Stimulated activated CD4-positive, alpha-beta T cell treated with anti-CD3 and anti-CD28 coated beads, TNF-alpha, amount 100 ng/mL, for 24 hours (primary cell): Measurements from ENCODE around the gene BOC.

ENCODE experiments used
- DNase-seq, 3 experiments: peaks; one replicate each; pipeline ENCODE4 v3.0.0-alpha.2; 2020; ENCODE audit warnings: low read depth in 3 of 3

Gene BOC

DNA sequence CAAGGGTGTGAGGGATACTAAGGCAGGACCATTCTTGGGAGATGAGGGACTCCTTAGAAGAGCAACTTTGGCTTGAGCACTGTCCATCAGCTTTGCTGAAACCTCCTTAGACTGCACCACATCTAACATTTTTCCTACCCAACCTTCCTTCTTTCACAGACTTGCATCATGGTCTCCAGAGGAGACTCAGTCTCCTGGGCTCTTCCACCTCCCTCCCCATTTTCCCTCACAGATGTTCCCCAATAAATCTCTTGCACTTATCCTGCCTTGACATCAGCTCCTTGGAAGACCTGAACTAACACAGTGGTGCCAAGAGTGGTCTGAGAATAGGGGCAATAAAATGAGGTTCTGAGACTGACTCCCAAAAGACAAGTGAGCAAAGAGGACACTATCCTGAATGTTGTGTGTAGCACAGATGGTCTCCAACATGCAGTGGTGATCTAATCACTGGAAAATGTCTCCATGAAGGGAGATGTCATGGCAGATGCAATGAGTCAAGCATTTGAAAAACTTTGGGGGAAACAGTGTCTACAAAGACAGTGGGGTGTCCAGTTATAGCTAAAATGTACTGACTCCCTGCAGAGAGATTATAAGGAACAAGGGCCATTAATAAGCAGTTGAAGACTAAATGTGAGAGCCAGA, 26.0 kb upstream of the BOC start:
- DNase-seq, result no peak

DNA sequence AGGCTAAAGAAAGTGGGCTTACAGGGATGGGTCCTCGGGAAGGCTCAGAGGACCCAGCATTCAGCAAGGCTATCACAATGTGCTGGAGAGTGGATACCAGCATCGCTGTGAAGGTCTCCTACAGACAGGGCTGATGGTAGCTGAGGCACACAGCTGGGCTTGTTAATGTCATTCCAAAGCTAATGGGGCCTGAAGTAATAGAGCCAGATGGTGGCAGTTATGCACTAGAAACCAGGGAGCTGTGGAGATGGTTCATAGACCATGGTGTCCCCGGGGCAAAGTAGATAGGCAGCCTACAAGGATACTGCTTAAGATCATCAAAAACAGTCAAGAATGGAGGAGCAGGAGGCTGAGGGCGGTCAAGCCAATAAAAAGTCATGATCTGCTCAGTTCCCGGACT, 24.8 kb upstream of the BOC start:
- no peak for DNase-seq

- no peak for DNase-seq
These were observed 18.1 kb upstream of the BOC start for GRCh38 chr3:113193288-113193687.

GRCh38 chr3:113193719-113194118, 17.6 kb upstream of the BOC start:
- DNase-seq, result no peak

- DNase-seq, result no peak
These were observed 16.4 kb upstream of the BOC start for GRCh38 chr3:113194823-113195401.

- no peak for DNase-seq
These were observed 11.0 kb upstream of the BOC start for GRCh38 chr3:113200351-113200750.

DNA sequence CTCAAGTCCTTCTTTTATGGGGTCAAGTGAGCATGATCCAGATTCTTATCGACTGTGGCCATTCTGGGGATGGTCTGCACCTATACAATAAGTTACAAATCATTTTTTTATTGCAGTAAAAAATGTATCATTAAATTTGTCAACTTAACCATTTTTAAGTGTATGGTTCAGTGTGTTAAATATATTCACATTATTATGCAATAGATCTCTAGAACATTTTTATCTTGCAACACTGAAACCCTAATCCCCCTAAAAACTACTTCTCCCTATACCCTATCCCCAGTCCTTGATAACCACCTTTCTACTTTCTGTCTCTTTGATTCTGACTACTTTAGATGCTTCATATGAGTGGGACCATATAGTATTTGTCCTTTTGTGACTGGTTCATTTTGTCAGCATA, 10.4 kb upstream of the BOC start:
- DNase-seq, result no peak

GRCh38 chr3:113204371-113204770, 7.0 kb upstream of the BOC start:
- DNase-seq, result no peak

DNA sequence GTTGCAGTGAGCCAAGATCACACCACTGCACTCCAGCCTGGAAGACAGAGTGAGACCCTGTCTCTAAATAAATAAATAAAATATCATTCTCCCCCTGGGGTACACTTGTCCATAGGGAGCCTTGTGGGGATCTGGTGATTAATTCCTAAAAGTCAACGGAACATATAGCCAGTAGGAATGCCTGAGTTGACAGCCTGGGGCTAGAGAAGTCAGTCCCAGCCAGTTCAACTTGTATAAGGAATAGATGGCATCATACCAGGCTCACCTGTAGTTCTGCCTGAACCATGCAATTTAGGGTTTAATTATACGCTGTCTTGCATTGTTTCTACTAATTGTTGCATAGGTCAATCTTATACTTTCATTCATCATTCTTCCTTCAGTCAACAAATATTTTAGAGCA, 5.9 kb upstream of the BOC start:
- no peak for DNase-seq

GRCh38 chr3:113210604-113211329, 590 bp upstream of the BOC start:
- no peak for DNase-seq

GRCh38 chr3:113212150-113212843, 940 bp downstream of the BOC start:
- DNase-seq, result peak in 1 of 3 experiments; percentile 4

DNA sequence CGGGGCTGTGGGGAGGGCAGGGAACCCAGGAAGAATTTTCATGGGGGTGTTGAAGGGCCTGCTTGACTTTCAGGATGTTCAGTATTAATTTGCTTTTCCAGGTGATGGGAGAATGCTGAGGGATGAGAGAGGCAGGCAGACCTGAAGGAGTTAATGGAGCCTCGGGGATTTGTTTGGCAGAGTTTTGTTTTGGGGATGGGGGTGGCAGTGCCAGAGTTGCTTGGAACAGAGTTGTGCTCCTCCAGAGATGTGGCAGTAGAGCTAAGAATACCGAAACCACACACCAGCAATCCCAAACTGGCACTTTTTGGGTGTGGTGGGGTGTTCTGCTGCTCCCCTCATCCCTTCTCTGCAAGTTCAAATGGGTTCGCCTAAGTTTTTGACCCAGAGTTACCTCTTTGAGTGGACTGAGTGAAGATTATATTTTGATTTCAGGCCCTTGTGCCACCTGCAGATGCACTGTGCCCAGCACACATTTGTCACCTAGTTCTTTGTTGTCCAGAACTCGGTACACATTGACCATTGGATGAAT, 1.6 kb downstream of the BOC start:
- no peak for DNase-seq

GRCh38 chr3:113213896-113214587, 2.7 kb downstream of the BOC start:
- no peak for DNase-seq

DNA sequence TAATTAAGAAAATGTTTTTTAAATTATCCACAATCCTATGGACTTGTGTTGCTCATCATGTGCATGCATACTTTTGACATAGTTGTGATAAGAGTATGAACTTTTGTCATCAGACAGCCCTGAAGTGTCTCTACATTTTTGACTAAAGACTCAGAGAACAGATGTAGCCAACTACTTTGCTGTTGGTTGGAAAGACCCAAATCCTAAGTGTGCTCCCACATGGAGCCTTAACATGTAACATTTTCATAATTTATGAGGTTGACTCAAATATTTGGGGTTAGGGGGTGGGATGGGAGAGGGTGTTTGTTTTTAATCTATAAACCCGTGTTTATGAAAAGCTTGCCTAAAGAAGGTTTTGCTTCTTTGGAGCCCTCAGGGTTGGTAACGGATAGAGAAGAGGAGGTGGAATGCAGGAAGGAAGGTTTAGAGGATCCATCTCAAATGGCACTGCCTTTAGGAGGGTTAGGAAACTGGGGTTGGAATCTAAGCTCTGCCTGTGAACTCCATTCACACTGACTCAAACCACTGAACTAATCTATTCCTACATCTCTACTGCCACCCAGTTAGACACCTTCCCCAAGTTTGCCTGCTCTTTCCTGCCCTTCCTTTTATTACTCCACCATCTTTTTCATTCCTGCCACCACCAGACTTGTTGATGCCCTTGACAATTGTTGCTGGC, 3.7 kb downstream of the BOC start:
- no peak for DNase-seq

DNA sequence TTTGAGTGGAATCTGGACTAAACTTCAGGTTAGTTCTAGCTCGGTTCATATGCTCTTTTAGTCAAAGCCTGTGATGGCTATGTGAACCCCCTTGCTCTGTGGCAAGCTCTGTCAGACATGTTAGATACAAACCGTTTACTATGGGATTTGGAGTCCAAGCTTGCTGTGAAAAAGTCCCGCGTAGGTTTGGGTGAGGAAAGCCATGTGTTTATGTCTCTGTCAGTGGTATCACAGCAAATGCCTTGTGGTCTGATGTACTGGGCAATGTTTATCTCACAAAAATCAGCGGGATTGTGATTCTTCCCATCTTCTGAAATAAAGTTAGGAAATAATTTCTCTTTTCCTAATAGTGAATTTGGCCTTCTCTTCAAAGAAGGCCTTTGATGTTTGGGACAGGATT, 5.0 kb downstream of the BOC start:
- DNase-seq, result no peak

- DNase-seq, result no peak
These were observed 6.8 kb downstream of the BOC start for GRCh38 chr3:113218011-113218680.

DNA sequence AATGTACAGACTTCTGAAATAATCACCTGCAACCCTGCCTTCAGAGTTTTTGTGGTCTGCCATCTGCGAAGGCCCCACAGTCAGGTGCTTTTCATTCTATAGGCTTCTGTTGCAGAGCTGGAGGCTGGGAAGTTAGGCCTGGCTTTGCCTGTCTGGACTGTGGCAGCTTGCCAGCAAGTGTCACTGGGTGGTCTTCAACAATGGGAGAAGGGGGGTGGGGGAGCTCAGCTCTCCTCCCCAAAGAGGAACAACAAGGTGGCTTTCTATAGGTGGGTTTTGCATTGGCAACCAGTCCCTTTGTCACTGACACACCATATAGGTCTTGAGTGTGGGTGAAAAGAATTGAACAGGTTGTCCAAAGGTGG, 7.3 kb downstream of the BOC start:
- no peak for DNase-seq

DNA sequence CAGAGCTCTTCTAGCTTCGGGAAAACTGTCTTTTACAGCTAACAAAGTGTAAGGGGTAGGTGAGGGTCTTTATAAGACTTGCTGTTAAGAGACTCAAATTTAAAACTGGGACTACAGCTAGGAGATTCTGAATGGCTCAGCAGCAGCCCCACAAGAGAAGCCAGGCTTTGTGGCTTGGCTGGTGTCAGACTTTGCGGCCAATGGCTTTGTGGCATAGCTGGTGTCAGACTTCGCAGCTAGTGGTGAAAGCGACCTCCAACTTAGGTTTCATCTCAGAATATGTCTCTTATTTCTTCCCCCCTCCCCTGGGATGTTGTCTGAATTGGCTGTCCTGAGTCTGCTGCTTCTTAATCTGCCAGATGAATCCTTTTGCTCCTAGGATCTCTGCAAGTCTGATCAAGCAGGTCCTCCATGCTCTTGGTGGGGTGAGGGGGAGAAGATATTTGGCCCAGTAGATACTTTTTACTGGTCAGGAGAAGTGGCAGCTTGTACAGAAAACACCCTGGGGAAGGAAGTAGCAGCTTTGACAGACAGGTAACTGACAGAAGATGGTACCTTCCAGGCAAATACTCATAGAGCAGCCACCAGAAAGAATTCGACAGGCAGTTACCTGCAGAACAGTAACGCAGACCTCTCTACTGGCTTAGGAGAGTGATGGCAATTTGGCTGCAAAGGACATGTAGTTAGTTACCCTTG, 8.4 kb downstream of the BOC start:
- DNase-seq, result no peak

DNA sequence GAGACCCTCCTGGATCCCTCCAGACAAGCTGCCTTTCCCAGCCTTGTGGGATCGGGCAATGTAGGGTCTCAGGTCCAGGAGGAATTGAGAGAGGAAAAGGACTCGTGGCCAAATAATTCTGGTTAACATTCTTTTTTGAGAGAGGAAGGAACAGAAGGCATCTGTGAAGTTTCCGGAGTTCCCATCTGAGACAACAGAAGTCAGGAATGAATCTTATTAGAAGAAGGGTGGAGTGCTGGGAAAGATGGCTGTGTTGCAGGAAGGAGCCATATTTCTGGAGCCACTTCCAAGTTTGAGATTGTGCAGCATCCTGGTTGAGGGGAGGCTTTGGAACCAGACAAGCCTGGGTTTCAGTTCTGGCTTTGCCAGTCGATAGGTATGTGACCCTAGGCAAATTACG, 9.4 kb downstream of the BOC start:
- DNase-seq, result no peak

- no peak for DNase-seq
These were observed 10.4 kb downstream of the BOC start for GRCh38 chr3:113221721-113222257.
